Neural progenitor cell (in vitro differentiated cells): ENCODE results near the gene E2F6. TPM values are rescaled to one million over a fixed set of nuclear protein-coding genes. Genes with fewer than 3 reads are reported as not detected.
"Not testable (repeated sequence)": the region's sequence is repeated elsewhere in the genome, so short reads cannot be mapped to it uniquely, and the experiment has no call there.

Experiments used
- DNase-seq: peaks from one replicate; pipeline ENCODE4 v3.0.0-alpha.2; 2016; ENCODE audit warnings: low spot score
- H2AFZ ChIP-seq: fragments of 200-600 bp; sonication (generic); replicated peaks from 2 replicates; pipeline ENCODE4 v1.6.1; 2016; ENCODE audit warnings: antibody characterized with exemption
- H3F3A ChIP-seq: fragments of 200-600 bp; sonication (generic); 2 replicates; pipeline ENCODE4 v1.6.1; 2016; ENCODE audit warnings: antibody characterized with exemption, low read depth
- H3K27ac ChIP-seq: fragments of 200-600 bp; sonication (generic); 2 replicates; pipeline ENCODE4 v1.5.1; 2016; ENCODE audit warnings: mild to moderate bottlenecking
- H3K27me3 ChIP-seq: fragments of 200-600 bp; sonication (generic); 2 replicates; pipeline ENCODE4 v1.6.1; 2016; ENCODE audit warnings: mild to moderate bottlenecking, moderate library complexity
- H3K36me3 ChIP-seq: fragments of 200-600 bp; sonication (generic); 2 replicates; pipeline ENCODE4 v1.5.1; 2016
- H3K4me1 ChIP-seq: fragments of 200-600 bp; sonication (generic); 2 replicates; pipeline ENCODE4 v1.6.1; 2016; ENCODE audit warnings: mixed run types
- H3K4me2 ChIP-seq: fragments of 200-600 bp; sonication (generic); 2 replicates; pipeline ENCODE4 v1.6.1; 2016
- H3K4me3 ChIP-seq: fragments of 200-600 bp; sonication (generic); 2 replicates; pipeline ENCODE4 v1.5.1; 2016
- H3K79me2 ChIP-seq: fragments of 200-600 bp; sonication (generic); 2 replicates; pipeline ENCODE4 v1.6.1; 2016; ENCODE audit warnings: low read depth
- H3K9ac ChIP-seq: fragments of 200-600 bp; sonication (generic); 2 replicates; pipeline ENCODE4 v1.6.1; 2016
- H3K9me3 ChIP-seq: fragments of 200-600 bp; sonication (generic); 2 replicates; pipeline ENCODE4 v1.5.1; 2016; ENCODE audit warnings: low read depth
- H4K20me1 ChIP-seq: fragments of 200-600 bp; sonication (generic); 2 replicates; pipeline ENCODE4 v1.6.1; 2016; ENCODE audit warnings: low read depth
- H3K27ac Mint-ChIP-seq: 3 replicates; pipeline ENCODE4 v1.8.0; 2021; ENCODE audit warnings: mixed read lengths
- H3K27me3 Mint-ChIP-seq: 2 replicates; pipeline ENCODE4 v1.8.0; 2022; ENCODE audit warnings: low read depth, mild to moderate bottlenecking, inconsistent platforms, moderate library complexity, mixed read lengths; ENCODE audit not compliant: insufficient read depth
- H3K36me3 Mint-ChIP-seq: 3 replicates; pipeline ENCODE4 v1.8.0; 2021; ENCODE audit warnings: mixed read lengths
- H3K4me1 Mint-ChIP-seq: 3 replicates; pipeline ENCODE4 v1.8.0; 2021; ENCODE audit warnings: mixed read lengths
- H3K4me3 Mint-ChIP-seq: 3 replicates; pipeline ENCODE4 v1.8.0; 2021; ENCODE audit warnings: mild to moderate bottlenecking, moderate library complexity, mixed read lengths
- H3K9me3 Mint-ChIP-seq: 3 replicates; pipeline ENCODE4 v1.8.0; 2020; ENCODE audit warnings: mixed read lengths
- CTCF ChIP-seq: fragments of 200-600 bp; sonication (generic); IDR thresholded peaks from 2 replicates; pipeline ENCODE4 v1.5.1; 2017; ENCODE audit warnings: antibody characterized with exemption, mild to moderate bottlenecking
- EZH2 ChIP-seq: fragments of 200-600 bp; sonication (generic); IDR thresholded peaks from 2 replicates; pipeline ENCODE4 v1.6.1; 2017; ENCODE audit warnings: antibody characterized with exemption, mild to moderate bottlenecking, moderate library complexity
- EZH2phosphoT487 ChIP-seq: fragments of 200-600 bp; sonication (generic); IDR thresholded peaks from 2 replicates; pipeline ENCODE4 v1.6.1; 2017; ENCODE audit warnings: antibody characterized with exemption
- total RNA-seq: library from RNA; depleted of rRNA; stranded (reverse); fragments of >200 nt; gene quantifications from 2 replicates; pipeline ENCODE4 v1.2.3, GENCODE V29; 2015; ENCODE audit warnings: low replicate concordance

E2F6 gene
- total RNA-seq, 1 donor from 2014 or later, result 36.3 TPM

- H3K9ac ChIP-seq, result no peak overlapping the region
Measured at GRCh38 chr2:11406958-11407381, 59.0 kb downstream of the E2F6 start.

GRCh38 chr2:11406267-11406957 lies 59.5 kb downstream of the E2F6 start:
- H3K4me2 ChIP-seq, result no peak overlapping the region
- DNase-seq, result no peak
- H4K20me1 ChIP-seq, result no peaks in the 10 kb centered on the region
- H3K4me3 ChIP-seq, result no peak overlapping the region
- no peaks in the 10 kb centered on the region for H3F3A ChIP-seq
- H3K4me3 Mint-ChIP-seq, result no peak overlapping the region
- peaks cover 3% of the 10 kb centered on the region for H3K9me3 Mint-ChIP-seq
- H3K9me3 ChIP-seq, result no peaks in the 10 kb centered on the region
- H3K9ac ChIP-seq, result no peak overlapping the region
- no peaks in the 10 kb centered on the region for H3K27me3 ChIP-seq
- H3K36me3 ChIP-seq, result no peaks in the 10 kb centered on the region
- TF ChIP-seq EZH2phosphoT487 (no peak), EZH2 (no peak), CTCF (no peak)
- no peaks in the 10 kb centered on the region for H3K36me3 Mint-ChIP-seq
- H3K79me2 ChIP-seq, result no peaks in the 10 kb centered on the region
- no peaks in the 10 kb centered on the region for H3K4me1 ChIP-seq
- H3K4me1 Mint-ChIP-seq, result peaks cover 29% of the 10 kb centered on the region
- peaks cover 6% of the 10 kb centered on the region for H3K27me3 Mint-ChIP-seq
- no peak overlapping the region for H3K27ac ChIP-seq
- no peak overlapping the region for H2AFZ ChIP-seq
- H3K27ac Mint-ChIP-seq, result peak overlapping the region; percentile 81

More at GRCh38 chr2:11406958-11407381, 59.0 kb downstream of the E2F6 start:
- Mint-ChIP-seq H3K27me3 (peaks cover 6% of the 10 kb centered on the region), H3K36me3 (no peaks in the 10 kb centered on the region), H3K27ac (peak overlapping the region; percentile 15), H3K4me1 (peaks cover 33% of the 10 kb centered on the region), H3K9me3 (peaks cover 3% of the 10 kb centered on the region), H3K4me3 (no peak overlapping the region)
- H2AFZ ChIP-seq, result no peak overlapping the region
- no peaks in the 10 kb centered on the region for H3K36me3 ChIP-seq
- no peaks in the 10 kb centered on the region for H3K9me3 ChIP-seq
- H4K20me1 ChIP-seq, result no peaks in the 10 kb centered on the region
- H3K4me1 ChIP-seq, result no peaks in the 10 kb centered on the region
- no peak overlapping the region for H3K4me2 ChIP-seq
- DNase-seq, result no peak
- H3K79me2 ChIP-seq, result no peaks in the 10 kb centered on the region
- H3K27me3 ChIP-seq, result no peaks in the 10 kb centered on the region
- H3F3A ChIP-seq, result no peaks in the 10 kb centered on the region
- no peak overlapping the region for H3K27ac ChIP-seq
- no peak overlapping the region for H3K4me3 ChIP-seq
- TF ChIP-seq EZH2phosphoT487 (no peak), EZH2 (no peak), CTCF (no peak)

- Mint-ChIP-seq H3K27ac (peak overlapping the region; percentile 72), H3K36me3 (no peaks in the 10 kb centered on the region), H3K4me1 (peaks cover 23% of the 10 kb centered on the region), H3K9me3 (peaks cover 3% of the 10 kb centered on the region), H3K27me3 (peaks cover 6% of the 10 kb centered on the region), H3K4me3 (no peak overlapping the region)
- Histone ChIP-seq H3K27me3 (no peaks in the 10 kb centered on the region), H3K4me1 (no peaks in the 10 kb centered on the region), H3K9me3 (no peaks in the 10 kb centered on the region), H3K9ac (no peak overlapping the region), H3F3A (no peaks in the 10 kb centered on the region), H3K4me3 (no peak overlapping the region), H4K20me1 (no peaks in the 10 kb centered on the region), H3K79me2 (no peaks in the 10 kb centered on the region), H3K27ac (no peak overlapping the region), H3K36me3 (no peaks in the 10 kb centered on the region), H3K4me2 (no peak overlapping the region), H2AFZ (no peak overlapping the region)
- no peak for DNase-seq
- no peak for TF ChIP-seq EZH2
- TF ChIP-seq CTCF, result no peak
- no peak for TF ChIP-seq EZH2phosphoT487
Measured at GRCh38 chr2:11405599-11406266, 60.2 kb downstream of the E2F6 start.

GRCh38 chr2:11405074-11405406 lies 60.9 kb downstream of the E2F6 start:
- not testable (repeated sequence) for H3K27me3 Mint-ChIP-seq, H3K4me3 Mint-ChIP-seq, H3K27me3 ChIP-seq, H3K27ac ChIP-seq, H3K79me2 ChIP-seq, H3K4me1 ChIP-seq, H3F3A ChIP-seq, H3K9ac ChIP-seq, H3K9me3 ChIP-seq, H2AFZ ChIP-seq, H3K4me3 ChIP-seq, H3K4me2 ChIP-seq, H3K36me3 ChIP-seq, DNase-seq, H3K36me3 Mint-ChIP-seq, H3K9me3 Mint-ChIP-seq, H4K20me1 ChIP-seq, H3K27ac Mint-ChIP-seq
- H3K4me1 Mint-ChIP-seq, result peaks cover 26% of the 10 kb centered on the region
